ENCODE data around the gene ZFPM1.
"Not testable (repeated sequence)": the region's sequence is repeated elsewhere in the genome, so short reads cannot be mapped to it uniquely, and the experiment has no call there.

The ZFPM1 gene

DNA sequence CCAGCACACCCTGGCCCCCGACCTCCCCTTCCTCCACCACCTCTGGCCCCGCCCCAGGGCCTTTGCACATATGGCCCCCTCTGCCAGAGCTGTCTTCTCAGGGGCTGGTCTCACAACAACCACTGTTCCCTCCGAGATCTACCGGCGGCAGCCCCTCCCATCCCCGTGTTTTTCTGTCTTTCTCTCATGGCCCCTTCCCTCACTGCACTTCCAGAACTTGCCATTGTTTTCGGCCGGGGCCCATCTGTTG, 30.2 kb downstream of the ZFPM1 start:
- no peak for DNase-seq

DNA sequence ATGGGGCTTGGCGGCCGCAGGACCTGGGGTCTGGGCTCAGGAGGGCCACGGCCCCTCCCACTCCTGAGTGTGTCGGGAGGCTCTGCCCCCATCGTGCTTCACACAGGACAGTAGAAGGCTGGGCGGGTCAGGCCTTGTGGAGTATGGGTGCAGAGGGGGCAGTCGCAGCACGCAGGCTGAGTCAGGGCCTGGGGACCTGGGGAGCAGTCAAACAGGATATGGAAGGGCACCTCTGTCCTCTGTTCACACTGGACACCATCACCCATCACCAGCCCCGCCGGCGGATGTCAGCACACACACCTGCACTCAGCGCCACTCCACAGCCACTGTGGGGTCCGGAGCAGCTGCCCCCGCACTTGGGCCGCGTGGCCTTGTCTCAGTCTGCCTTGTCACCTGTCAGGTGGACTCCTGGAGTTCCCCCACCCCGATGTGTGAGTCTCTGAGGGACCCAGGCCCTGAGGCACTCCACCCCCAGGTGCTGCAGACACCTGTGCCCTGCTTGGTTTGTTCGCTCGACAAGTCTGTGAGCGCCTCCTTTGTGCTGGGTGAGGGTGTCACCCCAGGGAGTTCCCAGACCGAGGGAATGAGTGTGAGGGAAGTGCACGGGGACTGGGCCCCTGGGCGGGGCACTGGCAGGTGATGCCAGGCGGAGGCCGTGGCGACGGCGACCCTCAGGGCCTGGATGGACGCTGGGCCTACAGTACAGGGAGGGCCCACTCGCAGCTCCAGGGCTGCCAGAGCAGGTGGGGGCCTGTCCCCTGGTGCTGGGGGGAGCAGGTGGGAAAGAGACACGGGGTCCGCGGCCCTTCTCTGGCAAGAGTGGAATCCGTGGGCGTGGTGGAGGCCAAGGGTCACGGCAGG, 31.7 kb downstream of the ZFPM1 start:
- no peak for DNase-seq

DNA sequence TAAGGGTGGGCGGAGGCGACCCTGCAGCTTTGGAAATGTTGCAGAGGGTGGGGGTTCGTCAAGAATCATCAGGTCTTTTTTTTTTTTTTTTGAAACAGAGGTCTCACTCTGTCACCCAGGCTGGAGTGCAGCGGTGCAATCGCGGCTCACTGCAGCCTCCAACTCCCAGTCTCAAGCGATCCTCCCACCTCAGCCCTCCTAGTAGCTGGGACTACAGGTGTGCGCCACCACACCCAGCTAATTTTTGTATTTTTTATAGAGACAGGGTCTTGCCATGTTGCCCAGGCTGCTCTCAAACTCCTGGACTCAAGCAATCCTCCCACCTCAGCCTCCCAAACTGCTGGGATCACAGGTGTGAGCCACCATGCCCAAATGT, 32.3 kb downstream of the ZFPM1 start:
- DNase-seq: not testable (repeated sequence)

DNA sequence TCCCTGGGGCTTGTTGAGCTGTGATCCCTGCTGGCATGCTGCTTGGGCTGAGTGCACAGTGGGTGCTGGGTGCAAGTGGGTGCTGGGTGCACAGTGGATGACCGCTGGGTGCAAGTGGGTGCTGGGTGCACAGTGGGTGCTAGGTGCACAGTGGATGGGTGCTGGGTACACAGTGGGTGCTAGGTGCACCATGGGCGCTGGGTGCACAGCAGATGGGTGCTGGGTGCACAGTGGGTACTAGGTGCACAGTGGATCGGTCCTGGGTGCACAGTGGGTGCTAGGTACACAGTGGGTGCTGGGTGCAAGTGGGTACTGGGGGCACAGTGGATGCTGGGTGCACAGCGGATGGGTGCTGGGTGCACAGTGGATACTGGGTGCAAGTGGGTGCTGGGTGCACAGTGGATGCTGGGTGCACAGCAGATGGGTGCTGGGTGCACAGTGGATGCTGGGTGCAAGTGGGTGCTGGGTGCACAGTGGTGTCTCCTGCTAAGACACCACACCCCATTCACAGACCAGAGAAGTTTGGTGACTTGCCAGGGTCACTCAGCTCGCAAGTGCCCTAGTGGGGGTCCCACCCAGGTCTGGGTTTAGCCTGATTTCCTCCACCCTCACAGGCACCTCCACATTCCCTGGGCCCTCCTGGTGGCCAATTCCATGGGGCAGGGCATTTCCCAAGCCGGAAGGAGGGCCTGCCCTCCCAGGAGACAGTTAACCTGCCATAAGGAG, 33.5 kb downstream of the ZFPM1 start:
- DNase-seq: no peak

DNA sequence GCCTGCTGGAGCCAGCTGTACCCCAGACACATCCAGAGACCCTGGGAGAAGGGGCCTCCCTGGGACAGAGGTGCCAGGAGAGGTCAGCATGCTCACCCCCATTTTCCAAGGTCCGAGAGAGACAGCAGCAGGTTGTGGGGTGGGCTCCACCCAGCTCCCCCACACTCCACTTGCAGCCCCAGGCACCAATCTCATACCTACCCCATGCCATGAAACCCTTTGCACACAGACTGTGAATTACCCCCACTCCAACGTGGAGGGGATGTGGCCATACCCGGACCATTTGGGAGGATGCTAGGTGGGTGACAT, 34.0 kb downstream of the ZFPM1 start:
- DNase-seq: no peak

DNA sequence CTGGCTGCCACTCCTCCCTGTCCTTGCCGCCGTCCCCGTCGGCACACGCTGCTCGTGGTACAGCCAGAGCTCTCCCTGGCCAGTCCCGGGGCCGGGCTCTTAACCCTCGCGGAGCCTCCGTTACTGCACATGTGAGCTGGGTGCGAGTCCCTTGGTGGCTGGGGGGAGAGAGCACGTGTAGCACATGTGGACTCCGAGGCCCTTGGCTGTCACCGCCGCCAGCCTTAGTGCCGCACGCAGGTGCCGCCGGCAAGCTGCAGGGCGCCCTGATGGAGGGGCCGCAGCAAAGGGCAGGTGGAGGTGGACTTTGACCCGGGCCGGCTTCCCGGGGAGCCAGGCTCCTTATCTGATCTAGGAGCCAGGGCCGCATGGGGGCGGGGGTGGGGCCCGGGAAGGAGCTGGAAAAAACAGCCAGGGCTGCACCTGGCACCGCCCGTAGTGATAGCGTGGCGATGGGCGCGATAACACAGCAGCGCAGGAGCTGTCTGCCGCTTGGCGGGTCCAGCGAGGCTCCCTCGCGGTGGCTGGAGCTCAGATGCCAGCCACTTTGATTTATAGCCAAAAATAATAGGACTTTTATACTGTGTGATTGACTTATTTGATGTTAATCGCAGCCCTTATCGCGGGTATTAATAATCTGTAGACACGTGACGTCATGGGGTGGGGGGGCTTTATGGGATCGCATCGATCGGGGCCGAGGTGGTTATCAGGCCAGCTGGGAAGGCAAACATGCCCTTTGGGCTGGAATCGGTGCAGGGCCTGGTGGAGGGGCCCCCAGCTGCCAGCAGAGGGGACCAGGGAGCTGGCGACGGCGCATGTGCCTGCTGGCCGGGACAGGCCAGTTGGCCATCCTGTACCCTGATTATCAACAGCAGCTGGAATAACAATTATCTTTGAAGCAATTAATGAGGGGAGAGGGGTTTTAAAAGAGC, 35.1 kb downstream of the ZFPM1 start:
- no peak for DNase-seq

DNA sequence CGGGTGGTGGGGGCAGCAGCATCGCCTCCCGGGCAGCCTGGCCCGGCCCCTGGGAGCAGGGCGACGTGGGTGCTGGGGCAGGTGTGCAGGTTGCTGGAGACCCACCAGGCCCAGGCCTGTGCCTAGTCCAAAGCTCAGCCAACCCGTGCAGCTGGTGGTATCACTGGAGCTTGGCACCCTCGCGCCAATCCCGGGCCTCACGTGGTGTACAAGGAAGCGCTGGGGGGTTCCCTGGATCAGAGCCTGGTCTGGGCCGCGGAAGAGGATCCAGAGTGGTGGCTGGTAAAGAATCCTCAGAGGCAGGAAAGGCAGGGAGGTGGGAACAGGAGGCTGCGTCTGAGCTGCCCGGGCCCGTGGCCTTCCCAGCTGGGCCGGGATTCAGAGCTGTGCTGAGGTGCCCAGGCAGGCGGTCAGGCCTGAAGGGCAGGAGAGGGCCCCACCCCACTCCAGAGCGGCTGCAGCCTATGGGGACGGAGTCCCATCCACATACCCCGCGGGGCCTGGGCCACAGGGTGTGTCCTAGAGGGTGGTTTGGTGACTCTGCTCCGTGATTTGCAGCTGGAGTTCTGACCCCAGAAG, 36.2 kb downstream of the ZFPM1 start:
- no peak for DNase-seq

DNA sequence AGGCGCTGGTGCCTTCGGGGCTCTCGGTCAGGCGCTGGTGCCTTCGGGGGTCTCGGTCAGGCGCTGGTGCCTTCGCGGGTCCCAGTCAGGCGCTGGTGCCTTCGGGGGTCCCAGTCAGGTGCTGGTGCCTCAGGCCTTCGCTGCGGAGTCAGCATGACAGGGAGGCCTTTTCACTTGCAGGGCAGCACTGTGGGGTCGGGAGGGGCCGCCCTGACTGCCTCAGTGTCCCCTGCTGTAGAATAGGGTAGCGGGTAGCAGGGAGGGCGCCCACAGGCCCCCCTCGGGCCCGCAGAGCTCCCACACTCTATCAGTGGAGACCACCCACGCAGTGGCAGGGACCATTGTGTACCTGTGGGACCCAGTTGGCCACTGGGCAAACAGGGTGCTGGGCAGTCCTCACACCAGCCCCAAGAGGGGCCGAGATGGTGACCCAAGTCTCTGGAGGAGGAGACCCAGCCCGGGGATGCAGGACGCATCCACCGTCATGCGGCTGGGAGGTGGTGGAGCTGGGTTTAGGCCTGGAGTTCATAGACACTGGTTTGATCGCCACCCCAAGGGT, 38.0 kb downstream of the ZFPM1 start:
- DNase-seq: no peak

DNA sequence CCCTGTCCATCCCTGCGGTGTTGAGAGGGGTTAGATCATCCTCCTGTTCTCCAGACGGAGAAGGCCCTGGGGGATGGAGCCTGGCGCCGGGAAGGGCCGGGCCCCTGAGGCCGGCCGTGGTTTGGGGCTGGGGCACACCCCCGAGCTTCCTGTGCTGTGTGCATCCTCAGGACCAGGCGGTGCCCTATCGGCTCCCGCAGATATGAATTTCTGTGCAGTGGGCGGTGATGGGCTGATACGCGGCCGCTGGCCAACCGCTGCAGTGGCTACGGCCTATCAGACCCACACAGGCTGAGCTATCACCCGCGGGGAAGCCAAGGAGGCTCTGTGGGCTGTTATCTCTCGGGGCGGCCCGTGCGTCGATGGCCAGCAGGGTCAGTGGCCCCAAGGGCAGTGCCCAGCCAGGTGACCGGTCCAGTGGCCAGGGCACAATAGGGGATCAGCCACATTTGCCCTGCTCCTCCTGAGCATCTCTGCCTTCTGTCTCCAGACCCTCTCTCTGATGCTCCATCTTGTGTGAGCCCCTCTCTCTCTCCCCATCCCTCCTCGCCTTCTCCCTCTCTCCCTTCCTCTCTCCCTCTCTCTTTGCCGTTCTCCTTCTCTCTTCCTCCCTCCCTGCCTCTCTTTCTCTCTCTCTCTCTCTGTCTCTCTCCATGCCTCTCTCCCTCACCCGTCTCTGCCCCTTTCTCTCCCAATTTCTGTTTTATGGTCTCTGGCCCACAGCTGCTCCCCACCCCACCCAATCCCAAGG, 38.7 kb downstream of the ZFPM1 start:
- no peak for DNase-seq

DNA sequence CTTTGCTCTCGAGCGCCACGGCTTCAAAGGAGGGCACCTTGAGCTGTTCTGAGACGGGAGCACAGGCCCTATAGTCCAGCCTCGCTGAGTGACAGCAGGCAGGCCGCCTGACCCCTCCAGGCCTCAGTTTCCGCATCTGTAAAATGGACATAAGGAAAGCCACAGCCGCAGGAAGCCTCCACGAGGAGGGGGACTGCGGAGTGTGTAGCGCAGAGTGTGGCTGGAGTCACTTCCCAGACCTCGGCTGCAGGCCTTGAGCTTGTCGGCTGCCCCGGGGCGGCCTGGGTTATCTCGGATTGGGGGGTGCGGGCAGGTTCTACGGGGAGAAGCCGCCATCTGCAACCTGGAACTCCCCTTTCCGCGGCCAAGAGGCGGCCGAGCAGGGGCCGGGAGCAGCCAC, 40.8 kb downstream of the ZFPM1 start:
- no peak for DNase-seq

DNA sequence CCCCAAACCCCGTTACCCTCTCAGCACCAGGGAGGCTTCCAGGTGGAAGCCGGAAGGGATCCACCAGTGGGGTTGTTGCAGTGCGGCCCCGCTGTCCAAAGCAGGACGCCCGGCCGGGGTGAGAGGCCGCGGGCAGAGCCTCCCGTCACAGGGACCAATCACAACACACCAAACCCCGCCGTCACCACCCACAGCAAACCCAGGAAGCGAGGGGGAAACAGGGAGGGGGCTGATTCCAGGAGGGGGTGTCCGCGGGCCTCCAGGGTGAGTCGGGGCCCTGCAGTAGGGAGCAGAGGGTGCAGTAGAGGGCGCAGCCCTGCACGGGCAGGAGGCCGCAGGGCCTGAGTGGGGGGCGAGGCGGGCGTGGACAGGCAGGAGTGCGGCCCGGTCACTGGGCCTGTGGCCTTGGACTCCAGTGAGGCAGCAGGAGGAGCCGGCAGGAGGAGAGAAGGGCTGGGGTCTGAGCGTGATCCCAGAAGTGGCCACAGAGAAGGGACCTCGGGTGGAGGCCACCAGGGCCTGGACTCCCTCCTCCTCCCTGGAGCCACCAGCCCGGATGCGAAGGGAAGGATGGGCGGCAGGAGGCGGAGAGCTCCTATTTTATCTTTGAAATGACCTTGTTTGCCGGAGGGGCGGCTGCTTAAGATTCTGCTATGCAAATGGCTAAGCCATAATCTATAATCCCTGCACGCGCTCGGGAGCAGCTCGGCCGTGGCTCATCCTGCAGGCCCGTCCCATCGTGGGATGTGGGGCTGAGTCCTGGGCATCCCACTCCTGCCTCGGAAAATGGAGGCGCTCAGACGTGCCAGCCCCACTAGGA, 41.5 kb downstream of the ZFPM1 start:
- no peak for DNase-seq

DNA sequence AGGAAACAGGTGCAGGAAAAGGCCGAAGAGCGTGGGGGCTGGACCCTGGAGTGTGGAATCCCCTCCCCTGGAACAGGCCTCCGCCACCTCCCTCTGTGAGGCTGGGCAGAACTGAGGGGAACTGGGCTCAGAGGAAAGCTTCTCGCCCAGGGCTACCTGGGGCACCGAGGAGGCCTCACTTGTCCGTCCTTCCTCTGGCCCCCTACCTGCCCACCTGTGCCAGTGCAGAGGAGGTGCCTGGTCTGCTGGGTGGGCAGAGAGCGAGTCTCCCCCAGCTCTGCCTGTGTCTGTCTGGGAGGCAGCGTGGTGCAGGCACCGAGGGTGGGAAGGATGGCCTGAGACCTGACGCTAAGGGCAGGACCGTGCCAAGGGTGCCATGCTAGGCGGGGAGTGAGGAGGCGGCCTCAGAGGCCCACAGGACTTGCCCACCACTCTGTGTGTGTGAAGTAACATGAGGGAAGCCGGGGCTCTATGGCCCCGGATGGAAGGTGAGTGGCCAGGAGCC, 42.2 kb downstream of the ZFPM1 start:
- DNase-seq: no peak

DNA sequence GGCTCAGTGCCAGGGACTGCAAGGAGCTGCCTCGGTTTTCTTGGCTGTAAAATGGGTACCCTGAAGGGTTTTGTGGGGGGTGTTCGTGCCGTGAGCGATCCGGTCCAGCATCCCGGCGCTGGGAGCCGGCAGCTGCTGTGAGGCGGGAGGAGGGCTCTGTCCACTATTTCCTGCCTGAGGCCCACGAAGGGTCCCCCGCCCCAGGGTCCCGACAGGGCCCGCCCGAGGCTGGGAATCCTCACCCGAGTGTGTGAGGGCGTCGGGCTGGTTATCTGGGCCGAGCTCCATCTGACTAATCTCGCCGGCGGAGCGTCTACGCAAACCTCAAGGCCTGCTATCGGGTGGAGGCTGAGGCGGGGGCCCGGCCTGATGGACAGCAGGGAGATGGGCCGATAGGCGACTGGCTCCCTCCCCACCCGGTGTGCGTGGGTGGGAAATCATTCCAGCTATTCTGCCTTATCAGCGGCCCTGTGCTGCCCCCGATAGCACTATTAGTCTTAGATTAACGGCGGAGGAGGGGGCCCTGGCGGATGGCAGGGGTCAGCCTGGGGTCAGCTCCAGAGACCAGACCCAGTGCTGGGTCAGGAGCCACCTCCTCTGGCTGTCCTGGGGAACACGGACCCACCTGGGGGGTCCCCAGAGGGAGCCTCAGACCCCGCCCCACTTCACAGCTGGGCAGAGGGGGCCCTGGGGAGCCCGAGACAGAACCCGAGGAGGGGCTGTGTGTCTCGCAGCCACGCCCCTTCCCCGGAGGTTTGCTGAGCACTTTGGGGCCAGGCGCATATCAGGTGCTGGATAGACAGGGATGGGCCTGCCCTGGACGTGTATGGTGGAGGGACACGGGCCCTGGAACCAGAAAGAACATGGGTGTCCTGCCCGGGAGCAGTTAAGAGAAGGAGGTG, 44.7 kb downstream of the ZFPM1 start:
- DNase-seq: no peak

DNA sequence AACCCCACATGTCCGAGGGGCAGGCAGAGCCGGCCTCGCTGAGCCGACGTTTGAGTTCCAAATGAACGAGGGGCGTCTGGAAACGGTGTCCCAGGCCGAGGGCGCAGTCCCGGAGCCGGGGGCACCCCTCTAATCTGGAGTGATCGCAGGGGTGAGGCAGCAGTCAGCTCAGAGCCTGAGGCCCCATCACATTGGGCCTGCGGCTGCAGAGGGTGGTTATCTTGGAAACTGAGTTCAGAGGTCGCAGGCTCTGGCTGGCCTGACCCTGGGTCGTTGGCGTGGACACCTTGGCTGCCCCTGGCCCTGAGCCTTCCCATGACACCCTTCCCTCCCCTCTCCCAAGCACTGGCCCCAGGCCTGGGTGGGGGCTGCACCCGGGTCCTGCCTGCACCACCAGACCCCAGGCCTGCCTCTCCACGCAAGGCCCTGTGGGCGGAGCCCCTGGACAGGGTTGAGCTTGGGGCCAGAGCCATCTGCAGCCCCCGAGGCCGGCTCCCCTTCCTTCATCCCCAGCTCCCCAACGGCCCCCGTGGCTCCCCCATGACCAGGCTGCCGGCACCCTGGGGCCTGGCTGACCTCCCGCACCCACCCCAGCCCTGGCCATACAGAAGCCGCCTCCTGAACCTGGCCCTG, 45.6 kb downstream of the ZFPM1 start:
- no peak for DNase-seq

DNA sequence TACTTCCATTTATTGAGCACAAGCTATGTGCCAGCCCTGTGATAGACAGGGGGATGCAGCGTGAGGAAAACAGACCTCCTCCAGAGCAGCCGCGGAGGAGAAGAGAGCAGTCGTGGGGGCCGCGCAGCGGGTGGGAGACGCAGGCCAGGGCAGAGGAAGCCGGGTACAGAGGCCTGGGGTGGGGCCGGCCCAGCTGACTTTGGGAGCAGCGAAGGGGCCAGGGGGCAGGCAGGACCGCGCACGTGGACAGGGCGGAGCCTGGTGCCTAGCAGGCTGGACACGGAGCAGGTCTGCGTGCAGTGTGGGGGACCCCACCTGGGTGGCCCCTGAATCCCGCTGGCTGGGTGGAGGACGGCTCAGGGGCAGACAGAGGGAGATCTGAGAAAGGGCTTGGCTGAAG, 46.2 kb downstream of the ZFPM1 start:
- DNase-seq: no peak

DNA sequence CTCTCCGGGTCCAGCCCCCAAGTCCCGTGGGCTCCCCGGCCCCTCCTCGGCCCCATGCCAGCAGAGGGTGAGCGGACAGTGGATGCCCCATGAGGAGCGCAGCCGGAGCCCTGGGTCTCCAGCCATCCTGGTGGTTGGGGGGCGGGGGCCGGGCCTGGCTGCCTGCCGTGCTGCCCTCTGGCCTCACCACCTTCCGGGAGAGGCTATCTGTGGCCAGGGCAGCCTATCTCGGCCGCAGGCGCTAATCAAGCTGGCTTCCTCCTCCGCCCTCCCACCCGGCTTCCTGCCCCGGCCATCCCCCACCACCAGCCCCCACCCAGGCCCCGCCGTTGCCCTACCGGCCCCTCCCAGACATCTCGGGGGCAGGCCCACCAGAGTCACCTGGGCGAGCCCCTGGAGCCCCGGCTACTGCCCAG, 46.8 kb downstream of the ZFPM1 start:
- DNase-seq: no peak

DNA sequence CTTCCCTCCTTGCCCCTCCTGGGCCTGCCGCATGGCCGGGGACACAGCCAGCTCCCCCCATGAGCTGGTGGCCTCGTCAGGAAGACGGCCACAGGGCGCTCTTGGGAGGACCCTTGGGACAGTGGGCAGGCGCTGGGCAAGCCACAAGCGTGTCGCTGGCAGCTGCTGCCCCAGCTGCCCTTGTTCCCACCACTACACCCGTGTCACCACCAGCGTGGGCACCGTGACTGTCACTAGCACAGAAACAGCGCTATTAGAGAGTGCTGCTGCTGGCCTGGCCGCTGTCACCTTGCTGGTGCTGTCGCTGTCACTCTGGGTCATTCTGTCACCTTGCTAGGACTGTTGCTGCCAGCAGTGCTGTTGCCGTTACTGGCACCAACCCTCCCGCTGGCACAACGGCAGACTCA, 47.2 kb downstream of the ZFPM1 start:
- no peak for DNase-seq

DNA sequence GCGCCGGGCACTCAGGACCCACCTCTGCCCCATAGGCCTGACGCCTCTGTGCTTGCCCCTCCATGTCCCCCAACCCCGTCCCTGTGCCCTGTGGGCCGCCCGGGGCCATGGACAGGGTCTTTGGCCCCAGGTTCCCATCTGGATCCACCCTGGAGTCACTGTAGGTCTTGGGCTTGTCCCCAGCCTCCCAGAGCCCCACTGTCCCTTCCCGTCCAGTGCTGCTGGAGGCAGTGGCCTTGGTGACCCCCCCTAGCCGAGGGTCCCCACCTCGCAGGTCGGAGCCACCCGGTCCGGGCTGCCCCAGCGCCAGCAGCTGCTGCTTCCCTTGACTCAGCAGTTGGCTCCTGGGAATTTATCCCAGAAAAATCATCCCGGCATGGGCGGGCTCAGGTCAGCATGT, 49.3 kb downstream of the ZFPM1 start:
- no peak for DNase-seq

DNA sequence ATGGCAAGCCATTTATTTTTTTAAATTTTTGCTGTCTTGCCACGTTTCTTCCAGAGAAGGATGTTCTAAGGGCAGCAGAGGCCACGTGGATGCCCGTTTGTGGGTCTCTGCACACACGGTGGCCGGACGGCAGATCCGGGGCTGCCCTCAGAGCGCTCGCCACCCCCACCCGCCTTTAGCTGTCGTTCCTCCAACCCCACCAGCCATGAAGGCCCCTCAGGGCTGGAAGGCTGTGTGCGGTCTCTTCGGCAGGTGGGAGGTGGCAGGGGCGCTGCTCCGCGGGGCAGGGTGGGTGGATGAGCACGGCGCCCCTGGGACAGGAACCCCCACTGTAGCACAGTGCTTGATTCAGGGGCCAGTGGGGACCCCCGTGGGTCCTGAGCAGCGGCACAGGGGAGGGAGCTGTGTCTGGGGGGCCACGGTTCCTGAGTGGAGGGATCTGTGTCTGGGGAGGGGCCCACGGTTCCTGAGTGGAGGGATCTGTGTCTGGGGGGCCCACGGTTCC, 49.7 kb downstream of the ZFPM1 start:
- no peak for DNase-seq

DNA sequence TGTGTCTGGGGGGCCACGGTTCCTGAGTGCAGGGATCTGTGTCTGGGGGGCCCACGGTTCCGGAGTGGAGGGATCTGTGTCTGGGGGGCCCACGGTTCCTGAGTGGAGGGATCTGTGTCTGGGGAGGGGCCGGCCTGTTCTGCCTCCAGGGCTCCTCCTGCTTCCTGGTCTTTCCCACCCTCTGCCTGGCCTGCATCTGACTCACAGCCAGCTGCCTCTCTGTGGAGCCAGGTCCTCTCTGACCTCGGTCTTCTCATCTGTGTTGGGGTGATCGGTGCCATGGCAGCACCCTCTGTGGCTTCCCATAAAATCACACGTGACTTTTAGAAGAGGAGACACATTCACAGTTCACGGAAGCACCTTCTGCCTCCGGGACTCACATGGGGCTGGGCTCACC, 50.3 kb downstream of the ZFPM1 start:
- no peak for DNase-seq

All from DMS79 treated with DMSO at 0.1 percent for 48 hours (cell line).